ENCODE measurements around the gene STUM.
"Not testable (repeated sequence)": the region's sequence is repeated elsewhere in the genome, so short reads cannot be mapped to it uniquely, and the experiment has no call there.

STUM gene

GRCh38 chr1:226584164-226584563, 35.6 kb downstream of the STUM start:
- no peak for DNase-seq

DNA sequence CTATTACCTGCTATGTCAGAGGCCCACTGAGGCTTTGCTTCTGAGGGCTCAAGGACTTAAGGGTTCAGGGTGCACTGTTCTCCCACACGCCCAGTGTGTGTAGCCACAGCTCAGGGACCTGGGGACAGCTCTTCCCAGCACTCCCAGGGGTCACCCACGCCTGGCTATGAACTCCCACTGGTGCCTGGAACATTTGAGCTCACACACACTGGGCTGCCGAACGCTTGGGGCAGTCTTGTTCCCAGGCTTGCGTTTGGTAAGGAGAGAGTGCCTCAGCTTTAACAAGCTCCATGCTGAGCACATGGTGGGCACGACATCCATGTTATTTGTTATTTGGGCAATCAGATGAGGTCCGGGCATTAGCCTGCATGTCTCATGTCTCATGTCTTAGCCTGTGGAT, 37.6 kb downstream of the STUM start:
- DNase-seq = no peak

DNA sequence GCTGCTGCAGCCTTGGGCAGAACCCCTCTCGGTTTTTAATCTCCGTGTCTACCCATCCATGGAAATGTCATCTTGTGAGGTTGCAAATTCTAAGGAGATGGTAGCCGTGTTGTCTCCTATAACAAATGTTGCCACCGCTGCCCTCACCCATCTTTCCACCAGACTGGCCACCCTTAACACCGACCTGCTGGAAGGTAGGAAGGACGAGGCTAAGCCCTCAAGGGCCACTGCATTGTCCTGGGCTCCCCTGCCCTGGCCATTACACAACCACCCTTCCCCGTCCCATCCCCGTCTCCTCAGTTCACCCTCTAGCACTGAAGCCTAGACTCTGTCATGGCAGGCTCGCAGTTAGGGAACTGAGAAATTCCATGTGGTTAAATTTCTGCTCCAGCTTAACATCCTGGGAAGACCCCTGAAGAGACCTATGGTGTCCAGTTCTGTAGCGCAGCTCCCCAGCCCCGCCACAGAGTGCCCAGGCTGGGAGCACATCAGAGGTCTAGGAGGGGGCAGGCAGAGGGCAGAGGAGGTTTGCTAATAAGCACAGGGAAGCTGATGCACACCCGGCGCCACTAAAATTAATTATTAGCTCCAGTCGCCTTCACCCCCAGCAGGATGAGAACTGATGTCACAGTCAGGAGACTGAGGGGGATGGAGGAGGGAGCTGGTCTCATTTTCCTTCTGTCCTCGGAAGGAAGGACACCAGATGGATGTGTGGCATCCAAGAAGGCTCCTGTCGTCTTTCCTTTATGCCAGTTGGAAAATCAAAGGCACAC, 38.3 kb downstream of the STUM start:
- DNase-seq = no peak

DNA sequence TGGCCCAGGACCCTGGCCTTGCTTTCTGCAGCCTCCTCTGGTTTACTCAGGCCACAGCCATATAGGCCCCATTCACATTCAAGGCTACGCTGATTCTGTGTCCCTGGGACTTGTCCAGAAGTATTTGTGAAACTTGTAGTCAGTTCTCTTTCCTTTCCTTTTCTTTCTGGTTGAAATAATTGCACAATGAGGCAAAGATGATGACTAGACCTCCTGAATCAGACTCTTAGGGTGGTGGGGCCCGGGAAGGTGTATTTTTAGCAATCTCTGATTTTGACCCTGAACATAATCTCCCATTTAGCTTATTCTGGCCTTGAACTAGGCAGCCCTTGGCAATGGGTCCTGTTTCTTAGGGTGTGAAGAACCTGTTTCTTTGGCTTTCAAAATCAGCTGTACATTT, 39.9 kb downstream of the STUM start:
- DNase-seq = no peak

GRCh38 chr1:226589008-226589733, 40.6 kb downstream of the STUM start:
- no peak for DNase-seq

DNA sequence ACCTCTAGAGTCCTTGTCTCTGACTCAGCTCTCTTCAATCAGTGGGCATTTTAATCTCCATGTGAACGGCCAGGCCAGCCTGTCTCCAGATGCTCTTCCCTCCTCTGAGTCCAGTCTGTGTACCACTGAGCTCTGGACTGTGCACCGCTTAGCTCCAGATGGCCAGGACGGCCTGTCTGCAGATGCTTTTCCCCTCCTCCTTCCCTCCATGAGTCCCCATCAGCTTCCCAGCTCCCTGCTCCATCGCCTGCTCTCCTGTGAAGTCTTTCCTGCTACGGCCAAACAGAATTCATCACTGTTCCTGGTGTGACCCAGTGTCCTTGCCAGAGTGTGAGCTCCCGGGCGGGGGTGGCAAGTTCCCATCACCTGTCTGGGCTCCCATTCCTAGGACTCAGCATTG, 42.0 kb downstream of the STUM start:
- no peak for DNase-seq

GRCh38 chr1:226593541-226593940, 45.0 kb downstream of the STUM start:
- no peak for DNase-seq

DNA sequence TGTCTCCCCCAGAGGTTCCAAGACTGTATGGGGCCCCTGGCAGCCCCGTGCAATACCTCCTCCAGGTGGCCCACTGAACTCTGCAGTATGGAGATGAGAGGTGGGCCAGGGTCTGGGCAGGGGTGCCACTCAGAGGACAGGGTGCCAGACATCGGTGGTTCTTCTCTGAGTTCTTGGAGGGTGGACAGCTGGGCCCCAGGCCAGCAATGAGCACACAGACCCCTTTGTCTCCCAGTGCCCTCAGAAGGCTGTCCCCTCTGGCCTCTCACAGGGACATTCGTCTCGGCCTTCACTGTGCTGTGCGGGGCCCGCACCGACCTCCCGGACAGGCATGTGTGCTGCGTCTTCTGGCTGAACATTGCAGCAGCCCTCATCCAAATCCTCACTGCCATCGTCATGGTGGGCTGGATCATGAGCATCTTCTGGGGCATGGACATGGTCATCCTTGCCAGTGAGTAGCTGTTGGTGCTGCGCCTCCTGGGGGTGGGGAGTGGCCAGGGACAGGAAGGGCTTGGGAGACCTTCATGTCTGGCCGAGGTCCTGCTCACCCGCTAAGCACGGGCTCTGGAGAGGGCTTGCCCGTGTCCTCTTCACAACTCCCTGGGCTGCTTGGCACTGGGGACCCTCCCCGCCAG, 48.1 kb downstream of the STUM start:
- no peak for DNase-seq

GRCh38 chr1:226597616-226598454, 49.3 kb downstream of the STUM start:
- no peak for DNase-seq

DNA sequence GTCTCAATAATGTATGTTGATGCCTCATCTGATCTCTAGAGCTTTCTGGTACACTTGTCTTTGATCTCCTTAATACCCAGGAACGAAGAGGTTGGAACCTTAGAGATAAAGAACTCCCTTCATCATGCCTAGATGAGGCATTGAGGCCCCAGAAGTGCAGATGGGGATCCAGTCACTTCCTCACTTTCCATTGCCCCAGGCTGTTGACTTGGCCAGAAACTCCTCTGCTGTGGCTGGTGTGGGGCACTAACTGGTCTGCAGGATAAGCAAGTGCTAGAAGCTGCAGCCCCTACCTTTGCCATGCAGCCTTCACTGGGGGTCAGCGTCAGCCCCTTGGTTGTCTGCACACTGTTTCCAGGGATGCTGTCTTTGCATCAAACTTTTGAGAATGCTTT, 49.9 kb downstream of the STUM start:
- DNase-seq = no peak

DNA sequence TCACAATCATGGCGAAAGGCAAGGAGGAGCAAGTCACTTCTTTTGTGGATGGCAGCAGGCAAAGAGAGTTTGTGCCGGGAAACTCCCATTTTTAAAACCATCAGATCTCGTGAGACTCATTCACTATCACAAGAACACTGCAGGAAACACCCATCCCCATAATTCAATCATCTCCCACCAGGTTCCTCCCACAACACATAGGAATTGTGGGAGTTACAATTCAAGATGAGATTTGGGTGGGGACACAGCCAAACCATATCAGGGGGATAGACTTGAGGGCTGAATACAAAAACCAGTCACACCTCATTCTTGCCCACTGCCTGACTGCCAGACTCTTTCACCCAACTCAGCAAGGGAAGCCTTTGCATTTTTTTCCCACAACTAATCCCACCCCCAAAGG, 50.4 kb downstream of the STUM start:
- not testable (repeated sequence) for DNase-seq

- DNase-seq = no peak
Observed at GRCh38 chr1:226599636-226600238, 51.2 kb downstream of the STUM start.

GRCh38 chr1:226600254-226600653, 51.7 kb downstream of the STUM start:
- no peak for DNase-seq

DNA sequence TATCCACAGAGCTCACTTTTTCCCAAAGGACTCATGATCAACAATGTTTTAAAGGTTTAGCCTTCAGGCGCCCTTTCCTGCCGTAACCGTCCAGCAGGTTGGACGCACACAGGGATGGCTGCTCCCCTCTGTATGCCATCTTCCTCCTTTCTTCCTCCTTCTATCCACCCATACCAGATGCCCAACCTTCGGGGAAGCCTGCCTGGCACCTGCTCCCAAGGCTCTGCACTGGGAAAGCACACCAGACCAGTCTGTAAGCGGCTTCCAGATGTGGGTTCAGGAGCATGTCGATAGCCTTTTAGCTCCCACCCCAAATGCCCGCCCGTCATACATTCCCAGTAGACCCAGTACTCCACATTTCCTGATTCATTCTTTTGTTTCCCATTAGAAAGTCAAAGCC, 52.9 kb downstream of the STUM start:
- DNase-seq = no peak

- DNase-seq = no peak
Observed at GRCh38 chr1:226602186-226603021, 53.8 kb downstream of the STUM start.

GRCh38 chr1:226603022-226603857, 54.7 kb downstream of the STUM start:
- no peak for DNase-seq

- DNase-seq = no peak
Observed at GRCh38 chr1:226603858-226604559, 55.4 kb downstream of the STUM start.

DNA sequence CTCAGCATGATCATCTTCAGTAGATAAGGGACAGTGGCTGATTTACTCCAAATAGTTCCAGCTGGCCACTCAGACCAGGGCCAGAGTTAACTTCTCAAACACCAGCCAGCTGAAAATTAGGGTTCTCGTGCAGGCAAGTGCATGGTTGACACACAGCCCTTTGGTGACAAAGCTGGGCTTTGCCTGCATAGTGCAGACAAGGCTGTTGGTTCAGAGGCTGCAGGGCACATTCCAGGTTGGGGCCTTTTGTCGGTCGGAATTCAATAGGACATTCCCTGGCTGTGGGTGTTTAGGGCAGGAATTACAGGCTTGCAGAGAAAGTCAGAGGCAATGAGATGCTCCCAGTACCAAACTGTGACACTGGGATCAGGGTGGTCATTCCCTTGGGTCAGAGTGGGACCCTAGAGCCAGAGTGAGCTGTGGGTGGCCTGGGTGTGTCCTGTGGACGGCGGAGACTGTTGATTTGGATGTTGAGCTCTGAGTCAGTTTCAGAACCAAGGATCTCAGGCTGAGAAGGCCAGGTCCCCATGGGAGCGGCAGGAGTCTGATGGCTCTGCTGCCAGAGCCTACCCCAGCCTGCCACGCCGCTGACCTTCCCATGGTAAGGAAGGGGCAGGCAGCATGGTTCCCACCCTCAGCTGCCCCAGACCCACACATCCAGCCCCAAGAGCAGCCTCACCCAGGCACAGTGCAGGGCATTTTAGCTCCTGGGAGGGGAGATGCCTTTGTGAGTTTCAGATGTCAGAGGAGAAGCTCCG, 56.2 kb downstream of the STUM start:
- DNase-seq = no peak

GRCh38 chr1:226605318-226605950, 56.9 kb downstream of the STUM start:
- no peak for DNase-seq

All from effector CD8-positive, alpha-beta T cell (primary cell).